Stimulated activated naive CD4-positive, alpha-beta T cell treated with Interleukin-2 at 50 U/mL for 16 hours (primary cell): ENCODE results near the gene UBA3.

Source experiments
- DNase-seq: peaks from one replicate; lab custom pipeline; 2025; lab: John Stamatoyannopoulos, UW

UBA3 gene

DNA sequence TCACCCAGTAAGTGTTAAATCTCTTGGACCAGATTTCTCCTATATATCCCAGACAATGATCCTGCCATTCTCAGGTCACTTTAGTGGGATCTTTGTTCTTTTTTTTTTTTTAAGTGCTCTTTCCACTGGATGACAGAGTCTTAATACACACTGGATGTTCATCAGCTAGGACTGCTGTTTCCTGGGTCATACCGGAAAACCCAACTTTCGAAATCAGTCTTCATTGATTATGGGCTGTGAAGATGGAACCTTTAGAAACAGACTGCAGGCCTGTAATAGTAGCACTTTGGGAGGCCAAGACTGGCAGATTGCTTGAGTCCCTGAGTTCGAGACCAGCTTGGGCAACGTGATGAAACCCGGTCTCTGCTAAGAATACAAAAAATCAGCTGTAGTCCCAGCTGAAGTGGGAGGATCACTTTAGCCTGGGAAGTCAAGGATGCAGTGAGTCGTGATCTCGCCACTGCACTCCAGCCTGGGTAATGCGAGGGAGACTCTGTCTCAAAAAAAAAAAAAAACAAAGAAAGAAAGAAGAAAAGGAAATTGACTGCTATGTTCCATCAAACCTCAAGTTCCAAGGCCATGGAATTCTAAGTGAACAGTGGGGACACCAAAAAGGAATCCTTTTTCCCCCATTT, 69.0 kb downstream of the UBA3 start:
- no peak for DNase-seq

DNA sequence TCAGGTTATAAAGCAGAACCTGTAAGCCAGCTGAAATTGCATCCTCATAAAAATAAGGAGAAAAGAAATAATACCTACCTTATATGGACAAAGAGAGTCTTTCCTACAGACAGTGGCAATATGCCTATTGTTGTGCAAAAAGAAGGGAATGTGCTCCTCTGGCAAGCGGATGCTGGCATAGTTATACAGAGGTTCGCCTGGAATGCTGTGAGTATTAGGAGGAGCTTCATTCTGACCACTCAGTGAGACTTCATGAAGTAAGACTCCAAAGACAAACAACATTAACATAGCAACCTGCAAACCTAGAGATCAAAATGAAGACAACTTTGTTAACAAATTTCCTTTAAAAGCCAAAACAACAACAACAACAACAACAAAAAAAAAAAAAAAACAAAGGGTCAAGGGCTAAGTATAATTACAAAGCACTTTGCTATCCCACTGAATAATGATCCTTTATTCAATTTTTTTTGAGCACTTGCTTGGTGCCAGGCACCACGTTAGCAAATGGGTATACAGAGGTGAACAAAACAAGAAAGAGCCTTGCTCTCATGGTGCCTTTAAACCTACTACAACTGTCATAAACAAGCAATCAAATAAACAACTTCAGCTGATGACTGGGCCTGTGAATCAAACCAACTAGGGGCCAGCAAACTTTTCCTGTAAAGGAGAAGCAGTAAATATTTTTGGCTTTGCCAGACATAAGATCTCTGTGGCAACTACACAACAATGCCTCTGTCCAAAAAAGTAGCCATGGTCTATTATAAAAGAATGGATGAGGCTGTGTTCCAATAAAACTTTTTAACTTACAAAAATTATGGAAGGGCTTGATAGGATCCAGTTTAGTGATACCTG, 70.4 kb downstream of the UBA3 start:
- no peak for DNase-seq

DNA sequence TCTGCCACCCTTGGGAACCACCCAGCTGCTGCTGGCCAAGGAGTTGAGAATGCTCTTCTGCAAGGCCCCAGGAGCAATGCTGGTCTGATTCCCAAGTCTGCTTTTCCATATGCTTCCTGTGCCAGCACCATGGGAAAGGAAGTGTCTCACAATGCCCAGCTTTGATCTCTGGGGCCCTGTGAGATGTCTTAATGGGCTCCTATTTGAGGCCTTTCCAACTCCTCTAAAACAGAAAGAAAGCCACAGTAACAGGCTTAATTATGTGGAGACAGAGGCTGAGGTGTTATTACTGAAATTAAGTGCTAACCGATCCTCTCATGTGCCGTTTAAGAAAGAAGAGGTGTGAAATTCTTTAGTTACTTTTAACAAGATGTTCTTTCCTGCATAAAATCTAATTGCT, 71.2 kb downstream of the UBA3 start:
- DNase-seq: no peak

DNA sequence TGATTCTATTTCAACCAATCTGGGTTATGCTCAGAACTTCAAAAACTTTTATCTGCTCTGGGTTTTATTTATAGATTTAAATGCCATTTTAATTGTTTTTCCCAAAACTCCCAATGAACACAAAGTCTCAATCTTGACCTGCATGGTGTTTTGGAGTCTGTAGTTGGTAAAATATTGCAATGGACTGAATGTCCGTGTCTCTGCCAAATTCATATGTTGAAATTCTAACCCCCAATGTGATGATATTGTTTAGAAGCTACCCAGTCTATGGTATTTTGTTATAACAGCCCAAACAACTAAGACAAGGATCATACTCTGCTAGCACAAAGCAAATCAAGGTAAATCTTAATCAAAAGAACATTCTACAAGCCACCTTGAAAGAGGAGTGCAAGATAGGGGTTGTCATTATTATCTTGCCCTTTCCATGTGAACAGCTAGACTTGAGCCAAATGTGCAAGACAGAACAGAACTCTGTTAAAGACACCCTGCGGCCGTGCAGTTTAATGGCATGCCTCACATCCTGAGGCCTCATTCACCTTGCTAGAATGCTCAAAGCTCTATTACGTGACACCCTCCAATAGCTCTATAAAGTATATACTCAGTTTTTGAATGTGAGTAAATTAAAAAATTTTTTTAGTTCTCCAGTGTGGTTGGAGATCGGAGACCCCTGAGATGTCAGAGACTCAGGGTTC, 74.2 kb downstream of the UBA3 start:
- DNase-seq: no peak

DNA sequence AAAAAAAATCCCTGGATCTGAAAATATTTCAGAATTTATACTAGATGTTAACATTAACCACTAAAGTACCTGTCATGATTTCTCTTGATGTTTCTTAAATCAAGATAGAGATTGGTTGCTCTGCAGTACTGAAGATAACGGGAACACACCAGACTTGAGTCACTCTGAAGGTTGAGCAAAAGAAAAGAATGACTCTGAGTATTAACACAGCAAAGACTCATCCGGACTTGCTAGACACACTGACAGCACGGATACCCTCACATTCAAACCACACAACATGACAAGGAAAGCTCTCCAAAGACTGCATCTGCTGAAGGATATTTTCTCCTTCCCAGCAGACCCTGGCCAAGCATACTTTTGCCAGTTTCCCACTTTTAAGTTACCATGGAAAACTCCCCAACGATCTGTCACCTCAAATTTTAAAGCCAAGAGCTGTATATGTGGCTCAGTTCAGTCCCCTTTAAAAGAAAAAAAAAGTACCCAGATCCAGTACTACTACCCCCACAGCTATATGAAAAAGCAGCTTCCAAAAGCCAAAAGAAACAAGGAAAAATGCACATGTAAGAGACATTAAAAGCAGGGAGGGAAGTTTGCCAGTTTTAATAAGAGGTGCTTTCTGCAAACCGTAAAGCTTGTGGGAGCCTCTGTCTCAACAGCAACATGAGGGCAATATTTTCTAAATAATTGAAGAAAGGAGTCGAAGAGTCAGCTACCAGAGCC, 74.9 kb downstream of the UBA3 start:
- DNase-seq: no peak
